Activated naive CD8-positive, alpha-beta T cell treated with anti-CD3 and anti-CD28 coated beads, Interleukin-2, amount 50 U/mL, for 24 hours (primary cell): ENCODE results near the gene FAM131A.
A peak's percentile ranks its signal among the peaks of the same experiment; 100 is the strongest.

ENCODE experiments used
- ATAC-seq: fragments of 150-1000 bp; cut with Tn5 transposase; one replicate; pipeline ENCODE4 v1.10.0; 2021
- DNase-seq: peaks from one replicate; pipeline ENCODE4 v3.0.0; 2021
- H3K27ac Mint-ChIP-seq: one replicate; pipeline ENCODE4 v1.8.0; 2021; ENCODE audit warnings: mild to moderate bottlenecking, mixed read lengths
- H3K27me3 Mint-ChIP-seq: one replicate; pipeline ENCODE4 v1.8.0; 2021; ENCODE audit warnings: mixed read lengths
- H3K36me3 Mint-ChIP-seq: one replicate; pipeline ENCODE4 v1.8.0; 2021; ENCODE audit warnings: low read depth, mixed read lengths
- H3K4me1 Mint-ChIP-seq: one replicate; pipeline ENCODE4 v1.8.0; 2021; ENCODE audit warnings: mixed read lengths
- H3K4me3 Mint-ChIP-seq: one replicate; pipeline ENCODE4 v1.8.0; 2021; ENCODE audit warnings: mild to moderate bottlenecking, moderate library complexity, mixed read lengths
- H3K9me3 Mint-ChIP-seq: one replicate; pipeline ENCODE4 v1.8.0; 2021; ENCODE audit warnings: mixed read lengths

FAM131A gene

GRCh38 chr3:184337399-184337714 is at the start of gene FAM131A:
Gene FAM131A, plus strand, starts transcription at chr3:184337600. Its CDS starts 31 bp downstream, at chr3:184337631.
- Mint-ChIP-seq H3K27ac (peak within 1 kb of the TSS; percentile 80), H3K4me1 (peaks cover 50% of the 10 kb centered on the region), H3K36me3 (peaks cover 32% of the 10 kb centered on the region), H3K9me3 (no peaks in the 10 kb centered on the region), H3K4me3 (peak within 1 kb of the TSS; percentile 81), H3K27me3 (no peaks in the 10 kb centered on the region)
- DNase-seq (no peak), ATAC-seq (no peak)

- H3K36me3 Mint-ChIP-seq = no peaks in the 10 kb centered on the region
- peaks cover 11% of the 10 kb centered on the region for H3K27me3 Mint-ChIP-seq
- H3K4me3 Mint-ChIP-seq = no peak overlapping the region
- H3K9me3 Mint-ChIP-seq = no peaks in the 10 kb centered on the region
- DNase-seq (peak; percentile 80), ATAC-seq (peak; percentile 69)
- no peaks in the 10 kb centered on the region for H3K4me1 Mint-ChIP-seq
- no peak overlapping the region for H3K27ac Mint-ChIP-seq
These were observed 47.9 kb upstream of the FAM131A start for GRCh38 chr3:184289426-184289938.

- H3K27ac Mint-ChIP-seq = no peak overlapping the region
- ATAC-seq (no peak), DNase-seq (no peak)
- no peaks in the 10 kb centered on the region for H3K36me3 Mint-ChIP-seq
- H3K27me3 Mint-ChIP-seq = peaks cover 11% of the 10 kb centered on the region
- no peaks in the 10 kb centered on the region for H3K4me1 Mint-ChIP-seq
- H3K4me3 Mint-ChIP-seq = no peak overlapping the region
- no peaks in the 10 kb centered on the region for H3K9me3 Mint-ChIP-seq
These were observed 47.1 kb upstream of the FAM131A start for GRCh38 chr3:184290331-184290730.

GRCh38 chr3:184291044-184291737 is 46.2 kb upstream of the FAM131A start:
- DNase-seq = no peak
- Mint-ChIP-seq H3K4me3 (no peak overlapping the region), H3K4me1 (no peaks in the 10 kb centered on the region), H3K9me3 (no peaks in the 10 kb centered on the region), H3K36me3 (no peaks in the 10 kb centered on the region), H3K27me3 (peaks cover 7% of the 10 kb centered on the region), H3K27ac (no peak overlapping the region)
- ATAC-seq = no peak

GRCh38 chr3:184291738-184292445 is 45.5 kb upstream of the FAM131A start:
- Mint-ChIP-seq H3K4me1 (no peaks in the 10 kb centered on the region), H3K9me3 (no peaks in the 10 kb centered on the region), H3K27me3 (peaks cover 6% of the 10 kb centered on the region), H3K36me3 (no peaks in the 10 kb centered on the region), H3K4me3 (no peak overlapping the region), H3K27ac (no peak overlapping the region)
- DNase-seq = no peak
- no peak for ATAC-seq

- Mint-ChIP-seq H3K27me3 (no peaks in the 10 kb centered on the region), H3K9me3 (no peaks in the 10 kb centered on the region), H3K4me3 (no peak overlapping the region), H3K4me1 (peaks cover 18% of the 10 kb centered on the region), H3K36me3 (peaks cover 14% of the 10 kb centered on the region), H3K27ac (no peak overlapping the region)
- ATAC-seq (no peak), DNase-seq (no peak)
These were observed 41.6 kb upstream of the FAM131A start for GRCh38 chr3:184295771-184296170.

GRCh38 chr3:184296616-184297015 is 40.8 kb upstream of the FAM131A start:
- H3K36me3 Mint-ChIP-seq = peaks cover 21% of the 10 kb centered on the region
- no peak overlapping the region for H3K4me3 Mint-ChIP-seq
- H3K27ac Mint-ChIP-seq = no peak overlapping the region
- DNase-seq = no peak
- H3K27me3 Mint-ChIP-seq = no peaks in the 10 kb centered on the region
- no peaks in the 10 kb centered on the region for H3K9me3 Mint-ChIP-seq
- no peak for ATAC-seq
- peaks cover 23% of the 10 kb centered on the region for H3K4me1 Mint-ChIP-seq

- peaks cover 25% of the 10 kb centered on the region for H3K4me1 Mint-ChIP-seq
- peak within 1 kb of the TSS; percentile 98 for H3K4me3 Mint-ChIP-seq
- peak within 1 kb of the TSS; percentile 90 for H3K27ac Mint-ChIP-seq
- DNase-seq (peak; percentile 98), ATAC-seq (peak; percentile 96)
- peaks cover 38% of the 10 kb centered on the region for H3K36me3 Mint-ChIP-seq
- H3K9me3 Mint-ChIP-seq = no peaks in the 10 kb centered on the region
- no peaks in the 10 kb centered on the region for H3K27me3 Mint-ChIP-seq
These were observed 38.5 kb upstream of the FAM131A start, which contains the start of gene PSMD2 for GRCh38 chr3:184298759-184299487. Gene PSMD2, plus strand, starts transcription at chr3:184299241. Its CDS starts 26 bp downstream, at chr3:184299267.

GRCh38 chr3:184299488-184300377 is 37.7 kb upstream of the FAM131A start:
- DNase-seq = no peak
- peak overlapping the region; percentile 98 for H3K4me3 Mint-ChIP-seq
- H3K4me1 Mint-ChIP-seq = peaks cover 25% of the 10 kb centered on the region
- peaks cover 42% of the 10 kb centered on the region for H3K36me3 Mint-ChIP-seq
- H3K27me3 Mint-ChIP-seq = no peaks in the 10 kb centered on the region
- H3K27ac Mint-ChIP-seq = peak overlapping the region; percentile 90
- H3K9me3 Mint-ChIP-seq = no peaks in the 10 kb centered on the region
- ATAC-seq = no peak

- Mint-ChIP-seq H3K36me3 (peaks cover 45% of the 10 kb centered on the region), H3K4me1 (peaks cover 25% of the 10 kb centered on the region), H3K4me3 (peak overlapping the region; percentile 98), H3K27ac (peak overlapping the region; percentile 90), H3K9me3 (no peaks in the 10 kb centered on the region), H3K27me3 (no peaks in the 10 kb centered on the region)
- ATAC-seq (no peak), DNase-seq (no peak)
These were observed 37.1 kb upstream of the FAM131A start for GRCh38 chr3:184300378-184300720.

GRCh38 chr3:184305577-184305976 is 31.8 kb upstream of the FAM131A start:
- Mint-ChIP-seq H3K27me3 (no peaks in the 10 kb centered on the region), H3K27ac (no peak overlapping the region)
- peak; percentile 53 for ATAC-seq

GRCh38 chr3:184306341-184306972 is 30.9 kb upstream of the FAM131A start:
- no peak overlapping the region for H3K4me3 Mint-ChIP-seq
- H3K36me3 Mint-ChIP-seq = peaks cover 66% of the 10 kb centered on the region
- no peaks in the 10 kb centered on the region for H3K9me3 Mint-ChIP-seq
- H3K27ac Mint-ChIP-seq = no peak overlapping the region
- DNase-seq = no peak
- no peak for ATAC-seq
- H3K4me1 Mint-ChIP-seq = peaks cover 8% of the 10 kb centered on the region
- no peaks in the 10 kb centered on the region for H3K27me3 Mint-ChIP-seq

More at GRCh38 chr3:184305577-184305976, 31.8 kb upstream of the FAM131A start:
- no peaks in the 10 kb centered on the region for H3K9me3 Mint-ChIP-seq
- H3K36me3 Mint-ChIP-seq = peaks cover 73% of the 10 kb centered on the region
- H3K4me1 Mint-ChIP-seq = peaks cover 13% of the 10 kb centered on the region
- no peak overlapping the region for H3K4me3 Mint-ChIP-seq
- DNase-seq = no peak

- H3K4me3 Mint-ChIP-seq = no peak overlapping the region
These were observed 29.5 kb upstream of the FAM131A start for GRCh38 chr3:184307915-184308314.

More at GRCh38 chr3:184307915-184308314, 29.5 kb upstream of the FAM131A start:
- H3K9me3 Mint-ChIP-seq = no peaks in the 10 kb centered on the region
- DNase-seq (no peak), ATAC-seq (no peak)
- peaks cover 55% of the 10 kb centered on the region for H3K36me3 Mint-ChIP-seq
- no peaks in the 10 kb centered on the region for H3K27me3 Mint-ChIP-seq
- H3K27ac Mint-ChIP-seq = no peak overlapping the region
- H3K4me1 Mint-ChIP-seq = peaks cover 5% of the 10 kb centered on the region
